GM18526 (cell line): ENCODE measurements around the gene TULP4.

Experiments
- POLR2A ChIP-seq: IDR thresholded peaks from 3 replicates; pipeline ENCODE4 v1.6.1; 2011; ENCODE audit not compliant: insufficient read length; ENCODE audit errors: extremely low read depth

Gene TULP4

GRCh38 chr6:158422629-158423238 lies 110.5 kb downstream of the TULP4 start:
- TF ChIP-seq POLR2A, result no peak

GRCh38 chr6:158431036-158431435 lies 118.8 kb downstream of the TULP4 start:
- no peak for TF ChIP-seq POLR2A

- TF ChIP-seq POLR2A, result no peak
Observed at GRCh38 chr6:158431560-158431959, 119.3 kb downstream of the TULP4 start.

DNA sequence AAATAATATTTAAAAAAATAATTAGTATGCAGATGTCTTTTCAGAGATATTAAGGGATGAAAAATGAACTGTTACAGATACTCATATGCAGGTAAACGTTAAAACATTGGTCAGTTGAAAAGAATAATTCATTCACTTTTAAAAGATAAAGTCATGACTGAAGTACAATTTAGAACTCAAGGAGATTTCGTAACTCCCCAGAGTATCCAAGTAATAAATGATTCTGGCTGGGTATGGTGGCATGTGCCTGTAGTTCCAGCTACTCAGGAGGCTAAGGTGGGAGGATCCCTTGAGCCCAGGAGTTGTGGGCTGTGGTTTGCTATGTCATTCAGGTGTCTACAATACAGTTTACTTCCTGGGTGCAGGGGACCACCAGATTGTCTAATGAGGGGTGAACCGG lies 125.3 kb downstream of the TULP4 start:
- no peak for TF ChIP-seq POLR2A

DNA sequence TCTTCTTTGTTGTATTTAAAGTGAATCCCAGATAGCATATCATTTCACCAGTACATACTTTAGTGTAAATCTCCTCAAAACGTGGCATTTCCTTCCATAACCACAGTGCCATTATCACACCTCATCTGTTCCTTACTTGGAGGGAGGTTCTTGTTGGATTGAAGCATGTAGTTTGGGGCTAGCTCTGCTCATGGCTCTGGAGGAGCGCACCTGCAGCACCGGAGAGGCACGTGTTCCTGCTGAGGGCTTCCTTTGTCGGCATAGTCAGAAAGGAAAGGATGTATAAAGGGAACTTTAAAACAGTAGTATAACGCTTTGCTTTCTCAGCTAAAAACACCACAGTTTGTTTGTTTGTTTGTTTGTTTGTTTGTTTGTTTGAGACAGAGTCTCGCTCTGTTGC lies 126.0 kb downstream of the TULP4 start:
- TF ChIP-seq POLR2A, result no peak

GRCh38 chr6:158439255-158439654 lies 127.0 kb downstream of the TULP4 start:
- TF ChIP-seq POLR2A, result no peak

GRCh38 chr6:158441716-158442215 lies 129.5 kb downstream of the TULP4 start:
- TF ChIP-seq POLR2A, result no peak

- no peak for TF ChIP-seq POLR2A
Observed at GRCh38 chr6:158442306-158442705, 130.0 kb downstream of the TULP4 start.

GRCh38 chr6:158445426-158446085 lies 133.3 kb downstream of the TULP4 start:
- no peak for TF ChIP-seq POLR2A

- TF ChIP-seq POLR2A, result no peak
Observed at GRCh38 chr6:158448856-158449255, 136.6 kb downstream of the TULP4 start.

- TF ChIP-seq POLR2A, result no peak
Observed at GRCh38 chr6:158452191-158452590, 139.9 kb downstream of the TULP4 start.

GRCh38 chr6:158457131-158457530 lies 144.9 kb downstream of the TULP4 start:
- no peak for TF ChIP-seq POLR2A

DNA sequence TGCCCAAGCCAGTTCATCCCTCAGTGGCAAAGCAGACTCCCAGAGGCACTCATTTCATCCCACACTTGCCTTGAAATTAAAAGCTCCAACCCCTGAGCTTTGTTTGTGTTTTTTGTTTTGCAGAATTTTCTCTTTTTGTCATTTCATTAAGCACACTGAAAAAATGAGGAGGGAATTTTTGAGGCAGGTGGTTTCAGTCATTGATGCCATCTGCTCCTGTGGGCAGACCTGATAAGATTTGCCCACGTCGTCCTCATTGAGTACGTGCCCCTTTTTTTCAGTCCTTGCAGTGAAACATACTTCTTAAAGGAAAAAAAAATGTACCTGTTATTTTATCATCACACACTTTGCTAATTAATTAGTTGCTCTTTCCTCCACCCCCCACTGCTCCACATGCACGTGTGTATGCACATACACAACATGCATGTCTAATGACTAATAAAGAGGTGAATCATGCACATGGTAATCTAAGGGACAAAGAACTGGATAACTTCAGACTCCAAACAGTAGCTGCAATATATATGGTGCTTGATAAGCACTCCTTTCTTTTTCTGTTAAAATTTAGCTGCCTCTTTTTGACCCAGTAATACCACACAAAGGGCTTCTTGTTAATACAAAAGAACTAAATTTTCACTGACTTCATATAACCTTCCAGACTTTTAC lies 145.5 kb downstream of the TULP4 start:
- TF ChIP-seq POLR2A, result no peak

GRCh38 chr6:158459726-158460125 lies 147.5 kb downstream of the TULP4 start:
- no peak for TF ChIP-seq POLR2A

DNA sequence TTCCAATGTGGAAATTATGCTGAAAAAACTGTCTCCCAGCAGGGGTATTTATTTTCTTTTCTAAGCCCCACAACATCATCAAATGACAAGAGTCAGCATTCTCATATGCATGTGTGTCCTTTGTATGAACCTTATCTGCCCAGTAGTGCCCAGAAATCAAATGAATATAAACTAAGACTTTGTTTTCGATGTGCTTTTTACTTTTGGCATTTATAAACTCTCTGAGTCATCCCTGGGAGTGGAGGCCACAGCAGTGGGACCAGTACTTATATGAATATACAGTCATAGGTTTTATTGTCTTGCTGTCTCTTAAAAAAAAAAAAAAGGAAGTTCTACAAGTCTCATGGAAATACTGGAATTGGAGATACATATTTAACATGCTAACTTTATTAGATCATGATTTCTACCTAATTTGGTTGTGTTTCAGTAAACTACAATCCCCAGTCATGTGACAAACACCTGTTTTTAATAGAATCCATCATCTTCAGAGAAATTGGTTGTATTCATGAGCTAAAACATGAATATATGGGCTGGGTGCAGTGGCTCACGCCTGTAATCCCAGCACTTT lies 148.4 kb downstream of the TULP4 start:
- TF ChIP-seq POLR2A, result no peak

DNA sequence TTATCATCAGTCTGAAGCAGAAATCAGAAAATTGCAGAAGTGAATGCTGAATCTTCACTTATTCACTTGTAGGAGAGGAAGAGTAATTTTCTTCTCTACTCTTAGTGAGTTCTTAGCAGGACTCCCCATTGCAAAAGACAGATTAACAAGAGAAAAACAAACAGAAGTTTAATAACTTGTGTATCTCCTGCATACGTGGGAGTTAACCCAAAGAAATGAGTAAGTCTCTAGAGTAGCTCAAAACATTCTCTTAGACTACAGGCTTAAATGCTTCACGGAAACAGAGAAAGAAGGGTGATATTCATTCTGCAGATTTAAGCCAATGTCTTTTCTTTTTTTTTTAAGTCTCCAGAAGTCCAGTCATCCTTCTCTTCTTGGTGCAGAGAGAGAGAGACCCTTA lies 149.7 kb downstream of the TULP4 start:
- TF ChIP-seq POLR2A, result no peak

GRCh38 chr6:158464483-158464882 lies 152.2 kb downstream of the TULP4 start:
- TF ChIP-seq POLR2A, result no peak

DNA sequence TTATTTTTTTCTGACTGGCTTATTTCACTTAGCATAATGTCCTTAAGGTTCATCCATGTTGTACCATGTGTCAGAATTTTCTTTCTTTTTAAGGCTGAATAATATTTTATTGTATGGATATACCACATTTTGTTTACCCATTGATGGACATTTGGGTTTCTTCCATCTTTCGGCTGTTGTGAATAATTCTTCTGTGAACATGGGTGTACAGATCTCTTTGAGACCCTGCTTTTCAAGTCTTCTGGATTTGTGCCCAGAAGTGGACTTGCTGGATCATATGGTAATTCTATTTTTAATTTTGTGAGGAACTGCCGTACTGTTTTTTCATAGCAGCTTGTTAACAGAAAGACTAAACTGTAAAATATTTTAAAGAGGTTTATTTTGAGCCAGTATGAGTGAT lies 153.0 kb downstream of the TULP4 start:
- TF ChIP-seq POLR2A, result no peak
